C4-2B (cell line): ENCODE data around the gene RAPGEF1.

Experiments
- CTCF ChIP-seq: fragments of 450-650 bp; conservative IDR thresholded peaks from 2 replicates; pipeline ENCODE4 v1.5.1; 2017; ENCODE audit warnings: mild to moderate bottlenecking
- ZFX ChIP-seq: fragments of 450-650 bp; IDR thresholded peaks from 2 replicates; pipeline ENCODE4 v1.6.1; 2017

- TF ChIP-seq CTCF: no peak
- TF ChIP-seq ZFX: no peak
Measured at GRCh38 chr9:131579789-131580211, 160.1 kb downstream of the RAPGEF1 start.
